HepG2 (cell line): ENCODE results near the gene NECTIN2. TPM values are rescaled to one million over a fixed set of nuclear protein-coding genes. Genes with fewer than 3 reads are reported as not detected.

Experiments
- ATAC-seq: fragments of 200-7000 bp; cut with Tn5 transposase; 3 replicates; pipeline ENCODE4 v1.9.1; 2020; ENCODE audit warnings: mild to moderate bottlenecking, moderate library complexity
- BruUV-seq: library from RNA; stranded (reverse); fragments of 400-500 nt; replicated peaks from 2 replicates; lab custom pipeline; 2021; lab: Mats Ljungman, UMichigan
- CTCF ChIA-PET: fragments of 300-600 bp; formaldehyde crosslinking; extraction: SDS; loops from one replicate; lab custom pipeline; 2021; ENCODE audit warnings: low total read pairs, inconsistent platforms, low intra/inter-chr PET ratio; lab: Yijun Ruan, JAX
- POLR2A ChIA-PET: fragments of 350-600 bp; sonication (Branson Sonifier 250); formaldehyde crosslinking; loops from one replicate; lab custom pipeline; 2020; ENCODE audit warnings: antibody characterized with exemption, inconsistent platforms; lab: Yijun Ruan, JAX
- DNase-seq: peaks from one replicate; pipeline ENCODE4 v3.0.0-alpha.2; 2015; ENCODE audit warnings: low spot score
- FAIRE-seq: peaks from 3 replicates; lab custom pipeline; 2011; peaks lifted over from hg19 to GRCh38; lab: Jason Lieb, UNC
- H2AFZ ChIP-seq: one replicate; pipeline ENCODE4 v1.6.1; 2011; ENCODE audit warnings: low read length, inconsistent platforms
- H3K27ac ChIP-seq: fragments of 300-600 bp; 3 replicates; pipeline ENCODE4 v1.8.0; 2011; ENCODE audit warnings: mixed run types, mild to moderate bottlenecking, mixed read lengths, low read length, inconsistent platforms; ENCODE audit not compliant: insufficient read depth; ENCODE audit errors: extremely low read length
- H3K27me3 ChIP-seq, 2 experiments: fragments of 200-600 bp in 1 of 2; 2 replicates in 1 of 2; 3 replicates in 1 of 2; pipeline versions ENCODE4 v1.6.0 to v1.8.0; 2011; ENCODE audit warnings: low read length in 2 of 2, mild to moderate bottlenecking in 2 of 2, moderate library complexity in 2 of 2, inconsistent platforms in 1 of 2; ENCODE audit not compliant: insufficient read depth in 2 of 2, control insufficient read depth in 1 of 2
- H3K36me3 ChIP-seq, 2 experiments: fragments of 200-600 bp in 1 of 2; replicated peaks in 1 of 2; 2 replicates in 1 of 2; 3 replicates in 1 of 2; pipeline versions ENCODE4 v1.5.1 to v1.8.0; 2011; ENCODE audit warnings: low read length in 2 of 2, inconsistent platforms in 1 of 2; ENCODE audit not compliant: insufficient read depth in 2 of 2, control insufficient read depth in 1 of 2
- H3K4me1 ChIP-seq: 2 replicates; pipeline ENCODE4 v1.5.1; 2012; ENCODE audit warnings: low read length, inconsistent platforms; ENCODE audit not compliant: insufficient read depth
- H3K4me2 ChIP-seq: 2 replicates; pipeline ENCODE4 v1.6.0; 2011; ENCODE audit warnings: low read depth, low read length, inconsistent platforms
- H3K4me3 ChIP-seq, 3 experiments: fragments of 200-600 bp in 1 of 3; sonication (generic), shearing (Covaris generic) in 1 of 3; replicated peaks in 1 of 3; 2 replicates each; pipeline ENCODE4 v1.5.1; 2011 to 2016; ENCODE audit warnings: low read length in 3 of 3, inconsistent platforms in 2 of 3, low read depth in 2 of 3, mild to moderate bottlenecking in 2 of 3, control low read depth in 1 of 3, mixed read lengths in 1 of 3; ENCODE audit not compliant: insufficient read depth in 1 of 3
- H3K79me2 ChIP-seq: one replicate; pipeline ENCODE4 v1.6.1; 2011; ENCODE audit warnings: low read length, inconsistent platforms; ENCODE audit not compliant: insufficient read depth
- H3K9ac ChIP-seq: 2 replicates; pipeline ENCODE4 v1.6.0; 2011; ENCODE audit warnings: mild to moderate bottlenecking, low read depth, low read length, inconsistent platforms; ENCODE audit not compliant: insufficient read depth
- H3K9me3 ChIP-seq: 2 replicates; pipeline ENCODE4 v1.5.1; 2012; ENCODE audit warnings: mild to moderate bottlenecking, low read length
- H4K20me1 ChIP-seq: 2 replicates; pipeline ENCODE4 v1.6.0; 2011; ENCODE audit warnings: inconsistent platforms, mild to moderate bottlenecking, low read length, moderate library complexity; ENCODE audit not compliant: insufficient read depth
- BORCS8-MEF2B ChIP-seq: sonication (generic); formaldehyde crosslinking; IDR thresholded peaks from 2 replicates; pipeline ENCODE4 v1.8.0; 2022; ENCODE audit warnings: mild to moderate bottlenecking, missing genetic modification reagents
- BRD4 ChIP-seq: sonication (generic); formaldehyde crosslinking; IDR thresholded peaks from 2 replicates; pipeline ENCODE4 v1.4.0; 2020; ENCODE audit warnings: missing genetic modification reagents
- IKZF5 ChIP-seq: IDR thresholded peaks from 2 replicates; pipeline ENCODE4 v1.6.1; 2018; ENCODE audit warnings: missing genetic modification reagents, mild to moderate bottlenecking, missing compliant biosample characterization
- NCOR1 ChIP-seq: fragments of 200-600 bp; sonication (generic); IDR thresholded peaks from 2 replicates; pipeline ENCODE4 v1.7.0; 2017; ENCODE audit warnings: antibody characterized with exemption, low read length, borderline replicate concordance
- PATZ1 ChIP-seq: sonication (generic); formaldehyde crosslinking; IDR thresholded peaks from 2 replicates; pipeline ENCODE4 v1.4.0; 2020; ENCODE audit warnings: missing genetic modification reagents
- POGK ChIP-seq: sonication (generic); formaldehyde crosslinking; conservative IDR thresholded peaks from 2 replicates; pipeline ENCODE4 v1.8.0; 2022; ENCODE audit warnings: mild to moderate bottlenecking, moderate library complexity, missing genetic modification reagents
- PRMT3 ChIP-seq: sonication (generic); formaldehyde crosslinking; IDR thresholded peaks from 2 replicates; pipeline ENCODE4 v1.8.1; 2022; ENCODE audit warnings: low read depth, mild to moderate bottlenecking, moderate library complexity, missing genetic modification reagents, borderline replicate concordance
- RFX5 ChIP-seq: IDR thresholded peaks from 2 replicates; pipeline ENCODE4 v1.6.1; 2011; ENCODE audit warnings: low read depth, low read length, improper control_type of control experiment
- SIX4 ChIP-seq: sonication (generic); formaldehyde crosslinking; IDR thresholded peaks from 2 replicates; pipeline ENCODE4 v1.4.0; 2020; ENCODE audit warnings: missing genetic modification reagents
- ZFX ChIP-seq: sonication (generic); formaldehyde crosslinking; IDR thresholded peaks from 2 replicates; pipeline ENCODE4 v1.4.0; 2020; ENCODE audit warnings: mild to moderate bottlenecking, low read depth, missing genetic modification reagents, moderate library complexity
- ZNF12 ChIP-seq: sonication (generic); formaldehyde crosslinking; IDR thresholded peaks from 2 replicates; pipeline ENCODE4 v1.5.0; 2020; ENCODE audit warnings: missing genetic modification reagents
- ZNF136 ChIP-seq: sonication (generic); formaldehyde crosslinking; IDR thresholded peaks from 2 replicates; pipeline ENCODE4 v1.8.1; 2022; ENCODE audit warnings: low read depth, mild to moderate bottlenecking, moderate library complexity, missing genetic modification reagents
- ZNF550 ChIP-seq: sonication (generic); formaldehyde crosslinking; IDR thresholded peaks from 2 replicates; pipeline ENCODE4 v1.4.0; 2020; ENCODE audit warnings: mild to moderate bottlenecking, missing genetic modification reagents, borderline replicate concordance
- WGBS: methylation state at CpG from one replicate; pipeline ENCODE4 v1.1.6; 2017; ENCODE audit warnings: low lambda C conversion rate; 5-methylcytosine and 5-hydroxymethylcytosine counted together
- in situ Hi-C: cut with HindIII; loops from 2 replicates; pipeline ENCODE4 v1.10.0; 2017; ENCODE audit warnings: low pct_unique_long_range_greater_than_20kb; ENCODE audit not compliant: extremely low pct_ligation_motif_present
- intact Hi-C: fragments of 100-400 bp; cut with micrococcal nuclease; formaldehyde crosslinking; loops from one replicate; pipeline ENCODE4 v1.10.0; 2022; ENCODE audit not compliant: unreplicated experiment
- polyA plus RNA-seq, 8 experiments: library from polyadenylated mRNA; depleted of rRNA in 3 of 8; stranded (reverse) in 7 of 8; unstranded in 1 of 8; fragments of >200 nt; fragmentation: Illumina TruSeq in 4 of 8; extraction: Trizol in 4 of 8; gene quantifications; 2 replicates each; pipeline versions ENCODE4 v1.2.1 to v1.2.3, GENCODE V29; 2011 to 2016; ENCODE audit warnings: low read depth in 4 of 8, missing spikeins in 1 of 8, mixed read lengths in 1 of 8; ENCODE audit not compliant: insufficient read depth in 1 of 8
- total RNA-seq, 5 experiments: library from RNA; depleted of rRNA; stranded (reverse); fragments of >200 nt; fragmentation: Illumina TruSeq; extraction: Trizol; gene quantifications; 2 replicates each; pipeline ENCODE4 v1.2.3, GENCODE V29; 2016; ENCODE audit warnings: low read depth in 1 of 5

Gene NECTIN2
- total and polyA plus RNA-seq, 2 of the 13 experiments (the other 11 are each of a cell fraction or from before 2014, with no cell fraction given): 75.4 to 114 TPM

- TF ChIP-seq ZNF12 (CRISPR knock-in tag): no peak
- peak; percentile 28; the same call in 1 of the 2 replicates for TF ChIP-seq PATZ1
Measured at GRCh38 chr19:44799627-44800346, 46.3 kb upstream of the NECTIN2 start (continued).

- Histone ChIP-seq H3K9ac (peak overlapping the region; percentile 53), H3K27ac (peak overlapping the region; percentile 85), H3K9me3 (no peaks in the 10 kb centered on the region), H3K27me3 (no peaks in the 10 kb centered on the region), H3K4me2 (peak overlapping the region; percentile 76), H4K20me1 (no peaks in the 10 kb centered on the region), H3K4me3 (peak overlapping the region in 1 of 3 experiments; percentile 60; a peak in 2 of 6 replicates), H3K36me3 (no peaks in the 10 kb centered on the region), H3K4me1 (peaks cover 64% of the 10 kb centered on the region), H2AFZ (no peak overlapping the region), H3K79me2 (no peaks in the 10 kb centered on the region)
- intact Hi-C loops (loop anchor here (1.0 to 2.0 kb wide), 2 partner anchors 16 to 44 kb away; no protein-coding TSS in a partner anchor), in situ Hi-C loops (no loop called here)
- BruUV-seq: no TSS peak
- CTCF ChIA-PET: interaction anchor here (1.7 to 1.9 kb wide), 2 partner anchors 16 to 44 kb away, joined by 11 to 33 read pairs; partner anchors contain the start of gene NECTIN2
- ATAC-seq (peak; percentile 91), DNase-seq (peak; percentile 86), FAIRE-seq (peak; percentile 60)
- POLR2A ChIA-PET: no interaction called here
- 0% methylated on average over 2 of the region's 3 CpGs for WGBS
- TF ChIP-seq IKZF5 (peak; percentile 54; the same call in 1 of the 2 replicates), SIX4 (CRISPR knock-in tag) (no peak), NCOR1 (no peak), POGK (CRISPR knock-in tag) (no peak), ZNF136 (CRISPR knock-in tag) (no peak), BORCS8-MEF2B (CRISPR knock-in tag) (no peak), PRMT3 (no peak), ZNF550 (CRISPR knock-in tag) (no peak), ZFX (CRISPR knock-in tag) (peak; percentile 81), RFX5 (no peak), BRD4 (CRISPR knock-in tag) (no peak)
Measured at GRCh38 chr19:44800461-44800860, 45.6 kb upstream of the NECTIN2 start.
